A549 (cell line): Measurements from ENCODE around the gene TUT4.

Experiments used
- EP300 ChIP-seq, 2 experiments: fragments of >200 bp; sonication (Bioruptor Twin); formaldehyde crosslinking; IDR thresholded peaks; 2 replicates in 1 of 2; 3 replicates in 1 of 2; pipeline ENCODE4 v1.6.1; 2016 to 2017
- MYC ChIP-seq: IDR thresholded peaks from 2 replicates; pipeline ENCODE4 v1.6.1; 2012; ENCODE audit warnings: mild to moderate bottlenecking, inconsistent platforms, low read length, improper control_type of control experiment, borderline replicate concordance
- POLR2A ChIP-seq: IDR thresholded peaks from 2 replicates; pipeline ENCODE4 v1.6.1; 2012; ENCODE audit warnings: mild to moderate bottlenecking, low read length
- RAD21 ChIP-seq, 2 experiments: fragments of >200 bp in 1 of 2; sonication (Bioruptor Twin) in 1 of 2; formaldehyde crosslinking in 1 of 2; IDR thresholded peaks in 1 of 2; conservative IDR thresholded peaks in 1 of 2; 2 replicates in 1 of 2; 3 replicates in 1 of 2; pipeline ENCODE4 v1.6.1; 2012 to 2018; ENCODE audit warnings: inconsistent platforms in 1 of 2
- TP53 ChIP-seq: fragments of 250-450 bp; sonication (Bioruptor Pico); IDR thresholded peaks from 2 replicates; pipeline ENCODE4 v1.5.0; 2021; ENCODE audit warnings: mild to moderate bottlenecking, moderate library complexity
- ZFP36 ChIP-seq: fragments of 450-650 bp; IDR thresholded peaks from 2 replicates; pipeline ENCODE4 v1.6.1; 2014; ENCODE audit warnings: borderline replicate concordance; ENCODE audit not compliant: partially characterized antibody
- TF ChIP-seq, protein P1 (sequence below): fragments of >200 bp; sonication (Bioruptor Twin); formaldehyde crosslinking; IDR thresholded peaks from 3 replicates; pipeline ENCODE4 v1.5.1; 2016
- TF ChIP-seq, protein P2 (sequence below): fragments of 250-450 bp; sonication (Bioruptor Pico); IDR thresholded peaks from 2 replicates; pipeline ENCODE4 v1.5.0; 2021; ENCODE audit warnings: mild to moderate bottlenecking, moderate library complexity, borderline replicate concordance
- TF ChIP-seq, protein P3 (sequence below): fragments of 150-350 bp; IDR thresholded peaks from 2 replicates; pipeline ENCODE4 v1.6.1; 2014; ENCODE audit warnings: low read depth, mild to moderate bottlenecking, low read length

DNA sequence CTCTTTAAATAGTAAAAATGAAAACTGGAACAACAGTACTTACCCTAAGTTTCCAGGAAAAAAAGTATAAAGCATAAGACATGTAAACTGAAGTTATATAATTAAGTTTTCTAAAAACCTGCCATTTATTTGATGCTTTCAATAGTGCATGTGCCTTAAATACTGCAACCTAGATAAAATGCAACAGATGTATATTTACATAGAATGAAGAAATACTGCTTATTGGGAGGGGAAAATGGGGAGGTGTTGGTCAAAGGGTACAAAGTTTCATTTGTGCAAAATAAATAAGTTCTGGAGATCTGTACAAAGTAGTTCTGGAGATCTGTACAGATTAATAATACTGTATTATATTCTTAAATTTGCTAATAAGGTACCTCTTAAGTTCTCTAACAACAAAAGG, 79.9 kb downstream of the TUT4 start:
- TF ChIP-seq, protein P1, sequence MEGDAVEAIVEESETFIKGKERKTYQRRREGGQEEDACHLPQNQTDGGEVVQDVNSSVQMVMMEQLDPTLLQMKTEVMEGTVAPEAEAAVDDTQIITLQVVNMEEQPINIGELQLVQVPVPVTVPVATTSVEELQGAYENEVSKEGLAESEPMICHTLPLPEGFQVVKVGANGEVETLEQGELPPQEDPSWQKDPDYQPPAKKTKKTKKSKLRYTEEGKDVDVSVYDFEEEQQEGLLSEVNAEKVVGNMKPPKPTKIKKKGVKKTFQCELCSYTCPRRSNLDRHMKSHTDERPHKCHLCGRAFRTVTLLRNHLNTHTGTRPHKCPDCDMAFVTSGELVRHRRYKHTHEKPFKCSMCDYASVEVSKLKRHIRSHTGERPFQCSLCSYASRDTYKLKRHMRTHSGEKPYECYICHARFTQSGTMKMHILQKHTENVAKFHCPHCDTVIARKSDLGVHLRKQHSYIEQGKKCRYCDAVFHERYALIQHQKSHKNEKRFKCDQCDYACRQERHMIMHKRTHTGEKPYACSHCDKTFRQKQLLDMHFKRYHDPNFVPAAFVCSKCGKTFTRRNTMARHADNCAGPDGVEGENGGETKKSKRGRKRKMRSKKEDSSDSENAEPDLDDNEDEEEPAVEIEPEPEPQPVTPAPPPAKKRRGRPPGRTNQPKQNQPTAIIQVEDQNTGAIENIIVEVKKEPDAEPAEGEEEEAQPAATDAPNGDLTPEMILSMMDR, result no peak
- TF ChIP-seq RAD21 (conservative IDR thresholded peaks at IDR 0.05 in 1 of 2, IDR thresholded peaks at IDR 0.05 in 1 of 2), result no peak
- no peak for TF ChIP-seq ZFP36
- no peak for TF ChIP-seq MYC
- no peak for TF ChIP-seq TP53 (CRISPR knock-in tag)
- no peak for TF ChIP-seq POLR2A
- TF ChIP-seq, protein P2, sequence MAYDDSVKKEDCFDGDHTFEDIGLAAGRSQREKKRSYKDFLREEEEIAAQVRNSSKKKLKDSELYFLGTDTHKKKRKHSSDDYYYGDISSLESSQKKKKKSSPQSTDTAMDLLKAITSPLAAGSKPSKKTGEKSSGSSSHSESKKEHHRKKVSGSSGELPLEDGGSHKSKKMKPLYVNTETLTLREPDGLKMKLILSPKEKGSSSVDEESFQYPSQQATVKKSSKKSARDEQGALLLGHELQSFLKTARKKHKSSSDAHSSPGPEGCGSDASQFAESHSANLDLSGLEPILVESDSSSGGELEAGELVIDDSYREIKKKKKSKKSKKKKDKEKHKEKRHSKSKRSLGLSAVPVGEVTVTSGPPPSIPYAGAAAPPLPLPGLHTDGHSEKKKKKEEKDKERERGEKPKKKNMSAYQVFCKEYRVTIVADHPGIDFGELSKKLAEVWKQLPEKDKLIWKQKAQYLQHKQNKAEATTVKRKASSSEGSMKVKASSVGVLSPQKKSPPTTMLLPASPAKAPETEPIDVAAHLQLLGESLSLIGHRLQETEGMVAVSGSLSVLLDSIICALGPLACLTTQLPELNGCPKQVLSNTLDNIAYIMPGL (CRISPR knock-in tag), result no peak
- TF ChIP-seq EP300 (IDR thresholded peaks at IDR 0.05), result no peak
- TF ChIP-seq, protein P3, sequence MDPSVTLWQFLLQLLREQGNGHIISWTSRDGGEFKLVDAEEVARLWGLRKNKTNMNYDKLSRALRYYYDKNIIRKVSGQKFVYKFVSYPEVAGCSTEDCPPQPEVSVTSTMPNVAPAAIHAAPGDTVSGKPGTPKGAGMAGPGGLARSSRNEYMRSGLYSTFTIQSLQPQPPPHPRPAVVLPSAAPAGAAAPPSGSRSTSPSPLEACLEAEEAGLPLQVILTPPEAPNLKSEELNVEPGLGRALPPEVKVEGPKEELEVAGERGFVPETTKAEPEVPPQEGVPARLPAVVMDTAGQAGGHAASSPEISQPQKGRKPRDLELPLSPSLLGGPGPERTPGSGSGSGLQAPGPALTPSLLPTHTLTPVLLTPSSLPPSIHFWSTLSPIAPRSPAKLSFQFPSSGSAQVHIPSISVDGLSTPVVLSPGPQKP, result no peak
